Caco-2 (cell line): Measurements from ENCODE around the gene KLHL14. TPM values are rescaled to one million over a fixed set of nuclear protein-coding genes. Genes with fewer than 3 reads are reported as not detected.

Experiments
- BruUV-seq: library from RNA; stranded (reverse); fragments of 400-500 nt; replicated peaks from 2 replicates; lab custom pipeline; 2021; lab: Mats Ljungman, UMichigan
- CTCF ChIA-PET: fragments of 300-600 bp; sonication (Branson Sonifier 250); formaldehyde crosslinking; loops from one replicate; lab custom pipeline; 2022; ENCODE audit warnings: antibody characterized with exemption; lab: Charles Lee
- POLR2A ChIA-PET: fragments of 300-600 bp; sonication (Branson Sonifier 250); formaldehyde crosslinking; loops from one replicate; lab custom pipeline; 2022; ENCODE audit warnings: antibody characterized with exemption; lab: Charles Lee
- DNase-seq, 2 experiments: peaks; one replicate each; pipeline versions ENCODE4 v3.0.0 to v3.0.0-alpha.2; 2020 to 2022
- H3K27me3 ChIP-seq: replicated peaks from 2 replicates; pipeline ENCODE4 v1.6.0; 2011; ENCODE audit warnings: low read length; ENCODE audit not compliant: control insufficient read depth, insufficient read depth
- H3K36me3 ChIP-seq: 2 replicates; pipeline ENCODE4 v1.5.1; 2011; ENCODE audit warnings: low read length; ENCODE audit not compliant: control insufficient read depth, insufficient read depth
- H3K4me1 ChIP-seq: fragments of 250-450 bp; sonication (Bioruptor Pico); 2 replicates; pipeline ENCODE4 v1.5.1; 2020; ENCODE audit warnings: mild to moderate bottlenecking
- H3K4me3 ChIP-seq: 2 replicates; pipeline ENCODE4 v1.5.1; 2011; ENCODE audit warnings: low read depth, mild to moderate bottlenecking, control low read depth, low read length
- H3K9me3 ChIP-seq: fragments of 250-450 bp; sonication (Bioruptor Pico); 2 replicates; pipeline ENCODE4 v1.5.1; 2020; ENCODE audit warnings: mild to moderate bottlenecking, moderate library complexity
- H3K27ac Mint-ChIP-seq: one replicate; pipeline ENCODE4 v1.8.0; 2022; ENCODE audit warnings: mixed read lengths; ENCODE audit not compliant: unreplicated experiment
- H3K27me3 Mint-ChIP-seq: one replicate; pipeline ENCODE4 v1.8.0; 2022; ENCODE audit warnings: mixed read lengths; ENCODE audit not compliant: insufficient read depth, unreplicated experiment
- H3K36me3 Mint-ChIP-seq: one replicate; pipeline ENCODE4 v1.8.0; 2022; ENCODE audit warnings: mild to moderate bottlenecking, mixed read lengths; ENCODE audit not compliant: insufficient read depth, unreplicated experiment
- H3K4me1 Mint-ChIP-seq: one replicate; pipeline ENCODE4 v1.8.0; 2022; ENCODE audit warnings: low read depth, mixed read lengths; ENCODE audit not compliant: unreplicated experiment
- H3K4me3 Mint-ChIP-seq: one replicate; pipeline ENCODE4 v1.8.0; 2022; ENCODE audit warnings: mild to moderate bottlenecking, moderate library complexity, mixed read lengths; ENCODE audit not compliant: unreplicated experiment
- H3K9me3 Mint-ChIP-seq: one replicate; pipeline ENCODE4 v1.8.0; 2022; ENCODE audit warnings: mixed read lengths; ENCODE audit not compliant: unreplicated experiment
- CTCF ChIP-seq, 2 experiments: fragments of 200-600 bp in 1 of 2; IDR thresholded peaks; 1 replicate in 1 of 2; 2 replicates in 1 of 2; pipeline versions ENCODE4 v1.5.1 to v1.8.0; 2011 to 2022; ENCODE audit warnings: antibody characterized with exemption in 1 of 2, control low read depth in 1 of 2, inconsistent platforms in 1 of 2, low read depth in 1 of 2, low read length in 1 of 2, mild to moderate bottlenecking in 1 of 2, moderate library complexity in 1 of 2; ENCODE audit not compliant: insufficient read depth in 1 of 2, severe bottlenecking in 1 of 2, unreplicated experiment in 1 of 2
- intact Hi-C: fragments of 100-400 bp; cut with micrococcal nuclease; formaldehyde crosslinking; loops from one replicate; pipeline ENCODE4 v1.10.0; 2022; ENCODE audit not compliant: unreplicated experiment
- total RNA-seq: library from RNA; stranded (reverse); gene quantifications from 2 replicates; pipeline ENCODE4 v1.2.3, GENCODE V29; 2022

KLHL14 gene
- total RNA-seq, 1 experiment from 2014 or later, result not detected

- no peaks in the 10 kb centered on the region for H3K27me3 ChIP-seq
- H3K9me3 Mint-ChIP-seq, result no peaks in the 10 kb centered on the region
- ChIA-PET CTCF (no interaction called here), POLR2A (no interaction called here)
- intact Hi-C loops, result no loop called here
- no peak for DNase-seq
- H3K9me3 ChIP-seq, result no peaks in the 10 kb centered on the region
- H3K4me1 Mint-ChIP-seq, result no peaks in the 10 kb centered on the region
- H3K36me3 Mint-ChIP-seq, result no peaks in the 10 kb centered on the region
- no peaks in the 10 kb centered on the region for H3K36me3 ChIP-seq
- no peak overlapping the region for H3K4me3 Mint-ChIP-seq
- H3K4me1 ChIP-seq, result no peaks in the 10 kb centered on the region
- BruUV-seq, result no TSS peak
- H3K27me3 Mint-ChIP-seq, result no peaks in the 10 kb centered on the region
- no peak for TF ChIP-seq CTCF (IDR thresholded peaks at IDR 0.05; ENCODE audit: insufficient read depth in 1 of 2, low read depth in 1 of 2, low read length in 1 of 2, severe bottlenecking in 1 of 2, unreplicated experiment in 1 of 2)
- H3K27ac Mint-ChIP-seq, result no peak overlapping the region
- no peak overlapping the region for H3K4me3 ChIP-seq
Observed at GRCh38 chr18:32637226-32637625, 135.6 kb downstream of the KLHL14 start.

- BruUV-seq, result no TSS peak
- Mint-ChIP-seq H3K27me3 (no peaks in the 10 kb centered on the region), H3K36me3 (no peaks in the 10 kb centered on the region), H3K4me1 (no peaks in the 10 kb centered on the region), H3K9me3 (no peaks in the 10 kb centered on the region), H3K4me3 (no peak overlapping the region), H3K27ac (no peak overlapping the region)
- ChIA-PET CTCF (no interaction called here), POLR2A (no interaction called here)
- no peaks in the 10 kb centered on the region for H3K27me3 ChIP-seq
- no peaks in the 10 kb centered on the region for H3K36me3 ChIP-seq
- H3K4me3 ChIP-seq, result no peak overlapping the region
- no peaks in the 10 kb centered on the region for H3K9me3 ChIP-seq
- no peaks in the 10 kb centered on the region for H3K4me1 ChIP-seq
- intact Hi-C loops, result no loop called here
- TF ChIP-seq CTCF (IDR thresholded peaks at IDR 0.05; ENCODE audit: insufficient read depth in 1 of 2, low read depth in 1 of 2, low read length in 1 of 2, severe bottlenecking in 1 of 2, unreplicated experiment in 1 of 2), result no peak
- DNase-seq, result no peak
Observed at GRCh38 chr18:32634876-32635431, 137.9 kb downstream of the KLHL14 start.

- CTCF ChIA-PET, result no interaction called here
- BruUV-seq, result no TSS peak
Observed at GRCh38 chr18:32629981-32630700, 142.7 kb downstream of the KLHL14 start.

More at GRCh38 chr18:32629981-32630700, 142.7 kb downstream of the KLHL14 start:
- POLR2A ChIA-PET, result no interaction called here
- no peak for TF ChIP-seq CTCF (IDR thresholded peaks at IDR 0.05; ENCODE audit: insufficient read depth in 1 of 2, low read depth in 1 of 2, low read length in 1 of 2, severe bottlenecking in 1 of 2, unreplicated experiment in 1 of 2)
- peaks cover 5% of the 10 kb centered on the region for H3K27me3 Mint-ChIP-seq
- no peaks in the 10 kb centered on the region for H3K4me1 ChIP-seq
- no peak overlapping the region for H3K27ac Mint-ChIP-seq
- no peak overlapping the region for H3K4me3 ChIP-seq
- H3K9me3 Mint-ChIP-seq, result no peaks in the 10 kb centered on the region
- no peaks in the 10 kb centered on the region for H3K27me3 ChIP-seq
- no peaks in the 10 kb centered on the region for H3K4me1 Mint-ChIP-seq
- H3K4me3 Mint-ChIP-seq, result no peak overlapping the region
- H3K9me3 ChIP-seq, result no peaks in the 10 kb centered on the region
- intact Hi-C loops, result no loop called here
- no peaks in the 10 kb centered on the region for H3K36me3 Mint-ChIP-seq
- H3K36me3 ChIP-seq, result no peaks in the 10 kb centered on the region
- DNase-seq, result no peak
